Breast epithelium (tissue), 3 donors: ENCODE data around the gene TYW1.
"Not testable (repeated sequence)": the region's sequence is repeated elsewhere in the genome, so short reads cannot be mapped to it uniquely, and the experiment has no call there.

ENCODE experiments used
- POLR2A ChIP-seq: fragments of 450-650 bp; IDR thresholded peaks from one replicate; pipeline ENCODE4 v1.6.1; 2016; ENCODE audit warnings: antibody characterized with exemption, mild to moderate bottlenecking, moderate library complexity
- POLR2AphosphoS5 ChIP-seq, 3 donors: sonication (generic); formaldehyde crosslinking; IDR thresholded peaks; one replicate each; pipeline ENCODE4 v1.6.1; 2017; ENCODE audit warnings: antibody characterized with exemption in 3 of 3
- TF ChIP-seq, protein P1 (sequence below), 3 donors: fragments of 450-650 bp; IDR thresholded peaks; one replicate each; pipeline ENCODE4 v1.5.1; 2016 to 2017; ENCODE audit warnings: antibody characterized with exemption in 3 of 3, mild to moderate bottlenecking in 3 of 3, moderate library complexity in 3 of 3

DNA sequence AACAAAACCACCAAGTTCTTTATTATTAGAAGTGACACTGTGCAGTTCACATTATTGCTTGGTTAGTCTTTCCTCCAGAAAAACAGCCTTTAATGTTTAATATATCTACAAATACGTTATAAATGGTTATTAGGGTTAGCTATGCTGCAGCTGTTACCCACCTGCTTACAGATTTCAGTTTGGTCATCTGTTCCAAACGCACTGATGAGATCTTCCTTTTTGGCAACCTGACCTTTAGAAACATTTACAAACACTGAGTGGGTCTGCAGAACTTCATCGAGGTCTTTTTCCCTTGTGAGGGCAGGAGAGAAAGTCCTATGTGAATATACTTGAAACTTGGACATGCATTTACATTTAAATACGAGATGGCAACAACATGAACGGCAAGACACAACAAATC is 2.6 kb upstream of the TYW1 start:
- TF ChIP-seq, protein P1, sequence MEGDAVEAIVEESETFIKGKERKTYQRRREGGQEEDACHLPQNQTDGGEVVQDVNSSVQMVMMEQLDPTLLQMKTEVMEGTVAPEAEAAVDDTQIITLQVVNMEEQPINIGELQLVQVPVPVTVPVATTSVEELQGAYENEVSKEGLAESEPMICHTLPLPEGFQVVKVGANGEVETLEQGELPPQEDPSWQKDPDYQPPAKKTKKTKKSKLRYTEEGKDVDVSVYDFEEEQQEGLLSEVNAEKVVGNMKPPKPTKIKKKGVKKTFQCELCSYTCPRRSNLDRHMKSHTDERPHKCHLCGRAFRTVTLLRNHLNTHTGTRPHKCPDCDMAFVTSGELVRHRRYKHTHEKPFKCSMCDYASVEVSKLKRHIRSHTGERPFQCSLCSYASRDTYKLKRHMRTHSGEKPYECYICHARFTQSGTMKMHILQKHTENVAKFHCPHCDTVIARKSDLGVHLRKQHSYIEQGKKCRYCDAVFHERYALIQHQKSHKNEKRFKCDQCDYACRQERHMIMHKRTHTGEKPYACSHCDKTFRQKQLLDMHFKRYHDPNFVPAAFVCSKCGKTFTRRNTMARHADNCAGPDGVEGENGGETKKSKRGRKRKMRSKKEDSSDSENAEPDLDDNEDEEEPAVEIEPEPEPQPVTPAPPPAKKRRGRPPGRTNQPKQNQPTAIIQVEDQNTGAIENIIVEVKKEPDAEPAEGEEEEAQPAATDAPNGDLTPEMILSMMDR (IDR thresholded peaks at IDR 0.05) = not testable (repeated sequence)
- not testable (repeated sequence) for TF ChIP-seq POLR2AphosphoS5 (IDR thresholded peaks at IDR 0.05); POLR2A
